HepG2 (cell line): ENCODE results near the gene MEPE. TPM values are rescaled to one million over a fixed set of nuclear protein-coding genes. Genes with fewer than 3 reads are reported as not detected.

ENCODE experiments used
- FOXA3 ChIP-seq: IDR thresholded peaks from 2 replicates; pipeline ENCODE4 v1.6.1; 2016; ENCODE audit warnings: missing genetic modification reagents, missing compliant biosample characterization
- FOXK2 ChIP-seq: fragments of 450-650 bp; IDR thresholded peaks from 2 replicates; pipeline ENCODE4 v1.6.1; 2016
- HIC2 ChIP-seq: sonication (generic); formaldehyde crosslinking; IDR thresholded peaks from 2 replicates; pipeline ENCODE4 v1.9.0; 2022; ENCODE audit warnings: low read depth, missing genetic modification reagents
- HNF1A ChIP-seq, 2 experiments: sonication (generic) in 1 of 2; formaldehyde crosslinking in 1 of 2; IDR thresholded peaks; 2 replicates each; pipeline versions ENCODE4 v1.4.0 to v1.6.1; 2016 to 2020; ENCODE audit warnings: borderline replicate concordance in 1 of 2, low read depth in 1 of 2, mild to moderate bottlenecking in 1 of 2, missing genetic modification reagents in 1 of 2
- IRX3 ChIP-seq: sonication (generic); formaldehyde crosslinking; IDR thresholded peaks from 2 replicates; pipeline ENCODE4 v1.8.1; 2023; ENCODE audit warnings: mild to moderate bottlenecking, low read depth, missing genetic modification reagents, borderline replicate concordance
- JUN ChIP-seq: sonication (generic); formaldehyde crosslinking; IDR thresholded peaks from 2 replicates; pipeline ENCODE4 v1.4.0; 2020; ENCODE audit warnings: mild to moderate bottlenecking, missing genetic modification reagents
- KDM6A ChIP-seq: IDR thresholded peaks from 2 replicates; pipeline ENCODE4 v1.6.1; 2016; ENCODE audit warnings: low read depth
- MLXIP ChIP-seq: sonication (generic); formaldehyde crosslinking; IDR thresholded peaks from 2 replicates; pipeline ENCODE4 v1.9.0; 2021; ENCODE audit warnings: missing genetic modification reagents, borderline replicate concordance
- MXD4 ChIP-seq: IDR thresholded peaks from 2 replicates; pipeline ENCODE4 v1.6.1; 2016; ENCODE audit warnings: mild to moderate bottlenecking, missing biosample characterization, missing genetic modification reagents
- NR1H2 ChIP-seq: sonication (generic); formaldehyde crosslinking; IDR thresholded peaks from 2 replicates; pipeline ENCODE4 v1.8.1; 2022; ENCODE audit warnings: low read depth, missing genetic modification reagents, borderline replicate concordance
- PATZ1 ChIP-seq: sonication (generic); formaldehyde crosslinking; IDR thresholded peaks from 2 replicates; pipeline ENCODE4 v1.4.0; 2020; ENCODE audit warnings: missing genetic modification reagents
- PBX3 ChIP-seq: sonication (generic); formaldehyde crosslinking; IDR thresholded peaks from 2 replicates; pipeline ENCODE4 v1.8.1; 2023; ENCODE audit warnings: missing genetic modification reagents, inconsistent platforms, borderline replicate concordance
- SIN3A ChIP-seq: IDR thresholded peaks from 2 replicates; pipeline ENCODE4 v1.6.1; 2011; ENCODE audit warnings: low read depth, mild to moderate bottlenecking, control low read depth, low read length, borderline replicate concordance
- ZNF343 ChIP-seq: sonication (generic); formaldehyde crosslinking; IDR thresholded peaks from 2 replicates; pipeline ENCODE4 v1.4.0; 2020; ENCODE audit warnings: mild to moderate bottlenecking, missing genetic modification reagents
- ZNF468 ChIP-seq: sonication (generic); formaldehyde crosslinking; IDR thresholded peaks from 2 replicates; pipeline ENCODE4 v1.8.0; 2022; ENCODE audit warnings: mild to moderate bottlenecking, moderate library complexity, missing genetic modification reagents
- ZNF607 ChIP-seq: sonication (generic); formaldehyde crosslinking; IDR thresholded peaks from 2 replicates; pipeline ENCODE4 v1.5.1; 2020; ENCODE audit warnings: missing genetic modification reagents, mild to moderate bottlenecking, borderline replicate concordance
- ZNF615 ChIP-seq: sonication (generic); formaldehyde crosslinking; IDR thresholded peaks from 2 replicates; pipeline ENCODE4 v1.5.0; 2020; ENCODE audit warnings: mild to moderate bottlenecking, missing genetic modification reagents, borderline replicate concordance
- ZSCAN21 ChIP-seq: sonication (generic); formaldehyde crosslinking; IDR thresholded peaks from 2 replicates; pipeline ENCODE4 v1.8.0; 2022; ENCODE audit warnings: mild to moderate bottlenecking, missing genetic modification reagents, moderate library complexity, borderline replicate concordance
- polyA plus RNA-seq, 8 experiments: library from polyadenylated mRNA; depleted of rRNA in 3 of 8; stranded (reverse) in 7 of 8; unstranded in 1 of 8; fragments of >200 nt; fragmentation: Illumina TruSeq in 4 of 8; extraction: Trizol in 4 of 8; gene quantifications; 2 replicates each; pipeline versions ENCODE4 v1.2.1 to v1.2.3, GENCODE V29; 2011 to 2016; ENCODE audit warnings: low read depth in 4 of 8, missing spikeins in 1 of 8, mixed read lengths in 1 of 8; ENCODE audit not compliant: insufficient read depth in 1 of 8
- total RNA-seq, 5 experiments: library from RNA; depleted of rRNA; stranded (reverse); fragments of >200 nt; fragmentation: Illumina TruSeq; extraction: Trizol; gene quantifications; 2 replicates each; pipeline ENCODE4 v1.2.3, GENCODE V29; 2016; ENCODE audit warnings: low read depth in 1 of 5

Gene MEPE
- total and polyA plus RNA-seq, 2 of the 13 experiments (the other 11 are each of a cell fraction or from before 2014, with no cell fraction given) = 0.04 TPM; not detected in 1

- no peak for TF ChIP-seq KDM6A (CRISPR knock-in tag)
- no peak for TF ChIP-seq NR1H2 (CRISPR knock-in tag)
- TF ChIP-seq ZSCAN21 (CRISPR knock-in tag) = no peak
- TF ChIP-seq ZNF343 (CRISPR knock-in tag) = no peak
- TF ChIP-seq JUN (CRISPR knock-in tag) = no peak
- peak; percentile 79 for TF ChIP-seq FOXA3 (CRISPR knock-in tag)
- no peak for TF ChIP-seq ZNF468
- TF ChIP-seq ZNF615 = no peak
- no peak for TF ChIP-seq MXD4 (CRISPR knock-in tag)
- no peak for TF ChIP-seq PBX3
- TF ChIP-seq HIC2 (CRISPR knock-in tag) = no peak
- TF ChIP-seq MLXIP = no peak
- TF ChIP-seq PATZ1 (CRISPR knock-in tag) = no peak
- TF ChIP-seq ZNF607 (CRISPR knock-in tag) = no peak
- no peak for TF ChIP-seq IRX3 (CRISPR knock-in tag)
- TF ChIP-seq FOXK2 = no peak
- no peak for TF ChIP-seq HNF1A (IDR thresholded peaks at IDR 0.05; ENCODE audit: low read depth)
- TF ChIP-seq HNF1A (CRISPR knock-in tag; IDR thresholded peaks at IDR 0.05; ENCODE audit: borderline replicate concordance) = no peak
- no peak for TF ChIP-seq SIN3A
Observed at GRCh38 chr4:87865288-87865687, 32.5 kb downstream of the MEPE start (continued).
